WTC11 (cell line): ENCODE results near the gene TMEM245. TPM values are rescaled to one million over a fixed set of nuclear protein-coding genes. Genes with fewer than 3 reads are reported as not detected.
A peak's percentile ranks its signal among the peaks of the same experiment; 100 is the strongest.

Experiments
- ATAC-seq: fragments of 200-7000 bp; cut with Tn5 transposase; 2 replicates; pipeline ENCODE4 v1.10.0; 2021; ENCODE audit warnings: mild to moderate bottlenecking, moderate library complexity
- CTCF ChIA-PET: fragments of 300-600 bp; sonication (Branson Sonifier 250); formaldehyde crosslinking; loops from one replicate; lab custom pipeline; 2021; ENCODE audit warnings: antibody characterized with exemption; lab: Charles Lee
- POLR2A ChIA-PET: fragments of 350-600 bp; sonication (Branson Sonifier 250); formaldehyde crosslinking; loops from one replicate; lab custom pipeline; 2021; ENCODE audit warnings: antibody characterized with exemption; lab: Charles Lee
- DNase-seq: peaks from one replicate; pipeline ENCODE4 v3.0.0; 2021; ENCODE audit warnings: low spot score
- H3K27ac Mint-ChIP-seq: 2 replicates; pipeline ENCODE4 v1.8.0; 2021; ENCODE audit warnings: mixed read lengths
- H3K27me3 Mint-ChIP-seq: 2 replicates; pipeline ENCODE4 v1.8.0; 2021; ENCODE audit warnings: low read depth, mild to moderate bottlenecking, moderate library complexity, mixed read lengths
- H3K36me3 Mint-ChIP-seq: 2 replicates; pipeline ENCODE4 v1.8.0; 2021; ENCODE audit warnings: mixed read lengths
- H3K4me1 Mint-ChIP-seq: 2 replicates; pipeline ENCODE4 v1.8.0; 2022; ENCODE audit warnings: mixed read lengths
- H3K4me3 Mint-ChIP-seq: 2 replicates; pipeline ENCODE4 v1.8.0; 2021; ENCODE audit warnings: mild to moderate bottlenecking, moderate library complexity, mixed read lengths
- H3K9me3 Mint-ChIP-seq: 2 replicates; pipeline ENCODE4 v1.8.0; 2021; ENCODE audit warnings: mixed read lengths
- ERG ChIP-seq: fragments of 250-450 bp; sonication (Bioruptor Pico); IDR thresholded peaks from 2 replicates; pipeline ENCODE4 v1.8.0; 2021; ENCODE audit warnings: mild to moderate bottlenecking
- FOXJ3 ChIP-seq: sonication (generic); formaldehyde crosslinking; IDR thresholded peaks from 2 replicates; pipeline ENCODE4 v1.9.0; 2021; ENCODE audit warnings: missing genetic modification reagents, mild to moderate bottlenecking, borderline replicate concordance
- FOXP1 ChIP-seq: sonication (generic); formaldehyde crosslinking; IDR thresholded peaks from 2 replicates; pipeline ENCODE4 v1.8.0; 2022; ENCODE audit warnings: missing genetic modification reagents, mild to moderate bottlenecking, moderate library complexity, borderline replicate concordance
- GABPB1 ChIP-seq: sonication (generic); formaldehyde crosslinking; IDR thresholded peaks from 2 replicates; pipeline ENCODE4 v1.8.1; 2023; ENCODE audit warnings: mild to moderate bottlenecking, missing genetic modification reagents
- STAT6 ChIP-seq: sonication (generic); formaldehyde crosslinking; conservative IDR thresholded peaks from 2 replicates; pipeline ENCODE4 v1.8.1; 2023; ENCODE audit warnings: mild to moderate bottlenecking, low read depth, missing genetic modification reagents, moderate library complexity
- TEAD1 ChIP-seq: sonication (generic); formaldehyde crosslinking; IDR thresholded peaks from 2 replicates; pipeline ENCODE4 v1.8.0; 2022; ENCODE audit warnings: mild to moderate bottlenecking, missing genetic modification reagents
- ZNF219 ChIP-seq: sonication (generic); formaldehyde crosslinking; IDR thresholded peaks from 2 replicates; pipeline ENCODE4 v1.8.0; 2023; ENCODE audit warnings: missing genetic modification reagents, mild to moderate bottlenecking, borderline replicate concordance
- ZNF317 ChIP-seq: sonication (generic); formaldehyde crosslinking; IDR thresholded peaks from 2 replicates; pipeline ENCODE4 v1.8.1; 2023; ENCODE audit warnings: low read depth, mild to moderate bottlenecking, moderate library complexity, missing genetic modification reagents, borderline replicate concordance
- total RNA-seq: library from RNA; stranded (reverse); gene quantifications from 3 replicates; pipeline ENCODE4 v1.2.3, GENCODE V29; 2021
- TF ChIP-seq, protein P1 (sequence below): sonication (generic); formaldehyde crosslinking; IDR thresholded peaks from 2 replicates; pipeline ENCODE4 v1.8.1; 2022; ENCODE audit warnings: low read depth, missing genetic modification reagents, borderline replicate concordance
- TF ChIP-seq, protein P2 (sequence below): sonication (generic); formaldehyde crosslinking; IDR thresholded peaks from 2 replicates; pipeline ENCODE4 v1.8.0; 2023; ENCODE audit warnings: mild to moderate bottlenecking, missing genetic modification reagents
- TF ChIP-seq, protein P3 (sequence below): sonication (generic); formaldehyde crosslinking; IDR thresholded peaks from 2 replicates; pipeline ENCODE4 v1.8.1; 2023; ENCODE audit warnings: mild to moderate bottlenecking, missing genetic modification reagents, moderate library complexity
- TF ChIP-seq, protein P4 (sequence below): fragments of 250-450 bp; sonication (Bioruptor Pico); conservative IDR thresholded peaks from 2 replicates; pipeline ENCODE4 v1.9.0; 2021; ENCODE audit warnings: mild to moderate bottlenecking

Gene TMEM245
- total RNA-seq, 1 experiment from 2014 or later: 40.8 TPM

- no peak for TF ChIP-seq ZNF317 (CRISPR knock-in tag)
- TF ChIP-seq ZNF219 (CRISPR knock-in tag): no peak
- TF ChIP-seq, protein P1, sequence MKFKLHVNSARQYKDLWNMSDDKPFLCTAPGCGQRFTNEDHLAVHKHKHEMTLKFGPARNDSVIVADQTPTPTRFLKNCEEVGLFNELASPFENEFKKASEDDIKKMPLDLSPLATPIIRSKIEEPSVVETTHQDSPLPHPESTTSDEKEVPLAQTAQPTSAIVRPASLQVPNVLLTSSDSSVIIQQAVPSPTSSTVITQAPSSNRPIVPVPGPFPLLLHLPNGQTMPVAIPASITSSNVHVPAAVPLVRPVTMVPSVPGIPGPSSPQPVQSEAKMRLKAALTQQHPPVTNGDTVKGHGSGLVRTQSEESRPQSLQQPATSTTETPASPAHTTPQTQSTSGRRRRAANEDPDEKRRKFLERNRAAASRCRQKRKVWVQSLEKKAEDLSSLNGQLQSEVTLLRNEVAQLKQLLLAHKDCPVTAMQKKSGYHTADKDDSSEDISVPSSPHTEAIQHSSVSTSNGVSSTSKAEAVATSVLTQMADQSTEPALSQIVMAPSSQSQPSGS (CRISPR knock-in tag): no peak
- TF ChIP-seq, protein P2, sequence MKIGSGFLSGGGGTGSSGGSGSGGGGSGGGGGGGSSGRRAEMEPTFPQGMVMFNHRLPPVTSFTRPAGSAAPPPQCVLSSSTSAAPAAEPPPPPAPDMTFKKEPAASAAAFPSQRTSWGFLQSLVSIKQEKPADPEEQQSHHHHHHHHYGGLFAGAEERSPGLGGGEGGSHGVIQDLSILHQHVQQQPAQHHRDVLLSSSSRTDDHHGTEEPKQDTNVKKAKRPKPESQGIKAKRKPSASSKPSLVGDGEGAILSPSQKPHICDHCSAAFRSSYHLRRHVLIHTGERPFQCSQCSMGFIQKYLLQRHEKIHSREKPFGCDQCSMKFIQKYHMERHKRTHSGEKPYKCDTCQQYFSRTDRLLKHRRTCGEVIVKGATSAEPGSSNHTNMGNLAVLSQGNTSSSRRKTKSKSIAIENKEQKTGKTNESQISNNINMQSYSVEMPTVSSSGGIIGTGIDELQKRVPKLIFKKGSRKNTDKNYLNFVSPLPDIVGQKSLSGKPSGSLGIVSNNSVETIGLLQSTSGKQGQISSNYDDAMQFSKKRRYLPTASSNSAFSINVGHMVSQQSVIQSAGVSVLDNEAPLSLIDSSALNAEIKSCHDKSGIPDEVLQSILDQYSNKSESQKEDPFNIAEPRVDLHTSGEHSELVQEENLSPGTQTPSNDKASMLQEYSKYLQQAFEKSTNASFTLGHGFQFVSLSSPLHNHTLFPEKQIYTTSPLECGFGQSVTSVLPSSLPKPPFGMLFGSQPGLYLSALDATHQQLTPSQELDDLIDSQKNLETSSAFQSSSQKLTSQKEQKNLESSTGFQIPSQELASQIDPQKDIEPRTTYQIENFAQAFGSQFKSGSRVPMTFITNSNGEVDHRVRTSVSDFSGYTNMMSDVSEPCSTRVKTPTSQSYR (CRISPR knock-in tag): no peak
- TF ChIP-seq GABPB1 (CRISPR knock-in tag): no peak
- no peak for TF ChIP-seq FOXJ3
- TF ChIP-seq, protein P3, sequence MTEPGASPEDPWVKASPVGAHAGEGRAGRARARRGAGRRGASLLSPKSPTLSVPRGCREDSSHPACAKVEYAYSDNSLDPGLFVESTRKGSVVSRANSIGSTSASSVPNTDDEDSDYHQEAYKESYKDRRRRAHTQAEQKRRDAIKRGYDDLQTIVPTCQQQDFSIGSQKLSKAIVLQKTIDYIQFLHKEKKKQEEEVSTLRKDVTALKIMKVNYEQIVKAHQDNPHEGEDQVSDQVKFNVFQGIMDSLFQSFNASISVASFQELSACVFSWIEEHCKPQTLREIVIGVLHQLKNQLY: no peak
- TF ChIP-seq, all 79 proteins: peak for 0
Measured at GRCh38 chr9:109114670-109115069, 5.1 kb downstream of the TMEM245 start (continued).

DNA sequence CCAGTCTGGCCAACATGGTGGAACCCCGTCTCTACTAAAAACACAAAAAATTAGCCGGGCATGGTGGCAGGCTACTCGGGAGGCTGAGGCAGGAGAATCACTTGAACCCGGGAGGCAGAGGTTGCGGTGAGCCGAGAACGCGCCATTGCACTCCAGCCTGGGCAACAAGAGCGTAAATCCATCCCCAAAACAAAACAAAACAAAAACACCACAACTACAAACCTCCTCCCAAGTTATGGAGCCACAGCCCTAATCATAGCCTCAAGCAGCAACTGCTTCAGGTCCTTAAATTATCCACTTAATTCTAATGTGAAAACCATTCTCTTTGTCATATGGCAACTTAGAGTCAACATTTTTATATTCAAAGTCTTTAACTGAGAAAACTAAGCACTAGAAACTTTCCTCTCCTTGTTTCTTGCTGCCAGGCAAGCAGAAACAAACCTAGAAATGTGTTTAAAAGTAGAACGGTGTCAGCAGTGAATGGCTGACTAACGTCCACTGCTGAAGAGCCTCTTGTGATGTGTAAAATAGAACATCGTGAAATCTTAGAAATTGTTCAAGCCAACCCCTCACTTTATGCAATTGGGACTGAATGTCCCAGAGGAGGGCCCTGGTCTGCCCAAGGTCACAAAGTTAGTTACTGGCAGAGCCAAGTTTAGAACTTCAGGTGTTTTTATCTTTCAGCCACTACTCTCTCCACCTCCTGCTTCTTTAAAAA, 5.7 kb downstream of the TMEM245 start:
- H3K4me1 Mint-ChIP-seq: peaks cover 78% of the 10 kb centered on the region

More for the DNA sequence above, 5.7 kb downstream of the TMEM245 start:
- Mint-ChIP-seq H3K4me3 (no peak overlapping the region), H3K27ac (peak overlapping the region; percentile 82), H3K36me3 (peaks cover 13% of the 10 kb centered on the region), H3K9me3 (no peaks in the 10 kb centered on the region), H3K27me3 (no peaks in the 10 kb centered on the region)
- no peak for DNase-seq
- no peak for ATAC-seq
- CTCF ChIA-PET: no interaction called here
- no peak for TF ChIP-seq ZNF317 (CRISPR knock-in tag)
- TF ChIP-seq STAT6 (CRISPR knock-in tag): no peak
- TF ChIP-seq ERG (CRISPR knock-in tag): no peak
- TF ChIP-seq TEAD1: no peak
- TF ChIP-seq, protein P4, sequence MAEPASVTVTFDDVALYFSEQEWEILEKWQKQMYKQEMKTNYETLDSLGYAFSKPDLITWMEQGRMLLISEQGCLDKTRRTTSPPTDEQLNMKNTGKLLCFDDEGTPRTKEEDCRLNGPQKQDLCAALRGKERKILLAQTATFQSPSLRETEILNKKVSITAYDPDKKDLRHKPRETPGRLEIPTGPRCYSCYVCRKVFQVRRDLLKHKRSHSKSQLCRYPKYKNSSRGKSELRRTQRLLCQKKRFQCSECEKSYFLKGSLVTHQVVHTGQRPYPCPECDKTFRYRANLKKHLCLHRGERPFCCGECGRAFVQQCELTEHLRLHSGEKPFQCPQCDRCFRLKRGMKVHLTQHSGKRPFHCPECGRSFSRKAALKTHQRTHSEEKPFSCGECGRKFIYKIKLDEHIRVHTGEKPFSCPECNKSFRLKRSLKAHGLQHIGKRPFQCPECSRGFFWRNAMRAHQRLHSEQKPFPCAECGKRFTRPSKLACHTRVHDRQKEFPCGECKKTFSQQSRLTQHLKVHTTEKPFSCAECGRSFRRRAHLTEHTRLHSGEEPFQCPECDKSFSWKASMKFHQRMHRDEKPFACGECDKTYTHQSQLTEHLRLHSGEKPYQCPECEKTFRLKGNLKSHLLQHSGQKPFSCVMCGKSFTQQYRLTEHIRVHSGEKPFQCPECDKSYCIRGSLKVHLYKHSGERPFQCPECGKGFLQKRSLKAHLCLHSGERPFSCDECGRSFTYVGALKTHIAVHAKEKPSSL (CRISPR knock-in tag): no peak
- TF ChIP-seq, protein P2 (CRISPR knock-in tag): no peak
- no peak for TF ChIP-seq FOXP1 (CRISPR knock-in tag)
- TF ChIP-seq, all 79 proteins: peak for 0
- POLR2A ChIA-PET: no interaction called here
